Right lobe of liver (tissue), 4 donors: Measurements from ENCODE around the gene TTC23.

ENCODE experiments used
- POLR2A ChIP-seq: fragments of 450-650 bp; IDR thresholded peaks from one replicate; pipeline ENCODE4 v1.6.1; 2017; ENCODE audit warnings: antibody characterized with exemption, mild to moderate bottlenecking
- TF ChIP-seq, protein P1 (sequence below), 4 donors: fragments of 200-600 bp in 3 of 4; fragments of 450-650 bp in 1 of 4; IDR thresholded peaks; one replicate each; pipeline versions ENCODE4 v1.5.1 to v1.8.0; 2016 to 2022; ENCODE audit warnings: antibody characterized with exemption in 4 of 4, mild to moderate bottlenecking in 2 of 4
- donor health status: DM: no; HTN: no; CAD: no.
- donor health status: DM: no; HTN: no; CAD: no.
- donor health status: DM: no; HTN: yes; CAD: no.

DNA sequence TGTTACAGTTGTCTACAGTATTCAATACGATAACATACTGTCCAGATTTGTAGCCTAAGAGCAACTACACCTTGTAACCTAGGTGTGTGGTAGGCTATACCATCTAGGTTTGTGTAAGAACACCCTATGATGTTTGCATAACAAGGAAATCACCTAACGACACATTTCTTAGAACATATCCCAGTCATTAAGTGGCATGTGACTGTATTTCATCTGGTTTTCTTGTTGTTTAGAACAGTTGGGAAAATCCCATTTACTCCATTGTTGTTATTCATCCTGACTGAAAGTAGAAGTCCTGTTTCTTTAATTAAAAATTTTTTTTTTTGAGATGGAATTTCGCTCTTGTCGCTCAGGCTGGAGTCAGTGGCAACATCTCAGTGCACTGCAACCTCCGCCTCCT, 33.2 kb upstream of the TTC23 start:
- TF ChIP-seq, protein P1, sequence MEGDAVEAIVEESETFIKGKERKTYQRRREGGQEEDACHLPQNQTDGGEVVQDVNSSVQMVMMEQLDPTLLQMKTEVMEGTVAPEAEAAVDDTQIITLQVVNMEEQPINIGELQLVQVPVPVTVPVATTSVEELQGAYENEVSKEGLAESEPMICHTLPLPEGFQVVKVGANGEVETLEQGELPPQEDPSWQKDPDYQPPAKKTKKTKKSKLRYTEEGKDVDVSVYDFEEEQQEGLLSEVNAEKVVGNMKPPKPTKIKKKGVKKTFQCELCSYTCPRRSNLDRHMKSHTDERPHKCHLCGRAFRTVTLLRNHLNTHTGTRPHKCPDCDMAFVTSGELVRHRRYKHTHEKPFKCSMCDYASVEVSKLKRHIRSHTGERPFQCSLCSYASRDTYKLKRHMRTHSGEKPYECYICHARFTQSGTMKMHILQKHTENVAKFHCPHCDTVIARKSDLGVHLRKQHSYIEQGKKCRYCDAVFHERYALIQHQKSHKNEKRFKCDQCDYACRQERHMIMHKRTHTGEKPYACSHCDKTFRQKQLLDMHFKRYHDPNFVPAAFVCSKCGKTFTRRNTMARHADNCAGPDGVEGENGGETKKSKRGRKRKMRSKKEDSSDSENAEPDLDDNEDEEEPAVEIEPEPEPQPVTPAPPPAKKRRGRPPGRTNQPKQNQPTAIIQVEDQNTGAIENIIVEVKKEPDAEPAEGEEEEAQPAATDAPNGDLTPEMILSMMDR (IDR thresholded peaks at IDR 0.05): no peak
- TF ChIP-seq POLR2A: no peak
